ENCODE measurements around the gene COL4A2.

The COL4A2 gene

GRCh38 chr13:110279684-110280083 lies 27.4 kb upstream of the COL4A2 start:
- no peaks in the 10 kb centered on the region for H3K9me3 ChIP-seq (ENCODE audit: control insufficient read depth, insufficient read depth, low read length)
- H3K4me1 ChIP-seq (ENCODE audit: insufficient read depth, low read length) = no peaks in the 10 kb centered on the region; the same call in 1 of the 2 replicates
- no peaks in the 10 kb centered on the region for H3K36me3 ChIP-seq (ENCODE audit: insufficient read depth, low read length)
- no peak overlapping the region for H3K9ac ChIP-seq (ENCODE audit: low read depth, low read length)

DNA sequence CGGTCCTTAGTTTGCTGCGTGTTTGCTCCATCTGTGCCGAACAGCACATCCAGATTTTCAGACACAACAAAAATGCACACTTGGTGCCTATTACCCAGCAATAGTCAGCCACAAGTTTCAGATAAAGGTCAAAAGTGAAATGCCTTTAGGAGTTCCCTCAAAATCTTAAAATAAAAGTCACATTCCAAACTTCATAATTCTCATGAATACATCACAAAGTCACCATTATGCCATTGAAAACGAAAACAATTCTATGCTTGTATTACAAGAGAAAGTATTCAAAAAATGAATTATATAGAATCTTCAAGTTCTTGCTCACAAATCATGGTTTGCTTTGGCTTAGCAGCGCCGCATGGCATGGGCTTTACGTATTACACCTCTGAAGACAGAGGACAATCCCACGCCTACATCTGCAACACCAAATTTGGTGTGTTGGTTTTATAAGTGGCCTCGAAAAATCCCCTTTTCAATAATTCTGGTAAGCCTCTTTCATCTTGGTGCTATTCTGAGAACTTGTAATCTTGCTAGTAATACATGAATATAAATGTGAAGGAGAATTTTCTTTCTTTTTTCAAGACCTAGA lies 26.8 kb upstream of the COL4A2 start:
- Histone ChIP-seq H3K36me3 (ENCODE audit: insufficient read depth, low read length) (no peaks in the 10 kb centered on the region), H3K9ac (ENCODE audit: low read depth, low read length) (no peak overlapping the region), H3K9me3 (ENCODE audit: control insufficient read depth, insufficient read depth, low read length) (no peaks in the 10 kb centered on the region), H3K4me1 (ENCODE audit: insufficient read depth, low read length) (no peaks in the 10 kb centered on the region)

GRCh38 chr13:110280985-110281688 lies 25.9 kb upstream of the COL4A2 start:
- no peaks in the 10 kb centered on the region for H3K4me1 ChIP-seq (ENCODE audit: insufficient read depth, low read length)
- no peak overlapping the region for H3K9ac ChIP-seq (ENCODE audit: low read depth, low read length)
- no peaks in the 10 kb centered on the region for H3K9me3 ChIP-seq (ENCODE audit: control insufficient read depth, insufficient read depth, low read length)
- no peaks in the 10 kb centered on the region for H3K36me3 ChIP-seq (ENCODE audit: insufficient read depth, low read length)

GRCh38 chr13:110281736-110282135 lies 25.3 kb upstream of the COL4A2 start:
- no peaks in the 10 kb centered on the region for H3K4me1 ChIP-seq (ENCODE audit: insufficient read depth, low read length)
- no peak overlapping the region for H3K9ac ChIP-seq (ENCODE audit: low read depth, low read length)
- H3K9me3 ChIP-seq (ENCODE audit: control insufficient read depth, insufficient read depth, low read length) = no peaks in the 10 kb centered on the region
- no peaks in the 10 kb centered on the region for H3K36me3 ChIP-seq (ENCODE audit: insufficient read depth, low read length)

GRCh38 chr13:110282316-110282841 lies 24.7 kb upstream of the COL4A2 start:
- Histone ChIP-seq H3K9me3 (ENCODE audit: control insufficient read depth, insufficient read depth, low read length) (no peaks in the 10 kb centered on the region), H3K4me1 (ENCODE audit: insufficient read depth, low read length) (no peaks in the 10 kb centered on the region), H3K9ac (ENCODE audit: low read depth, low read length) (no peak overlapping the region), H3K36me3 (ENCODE audit: insufficient read depth, low read length) (no peaks in the 10 kb centered on the region)

DNA sequence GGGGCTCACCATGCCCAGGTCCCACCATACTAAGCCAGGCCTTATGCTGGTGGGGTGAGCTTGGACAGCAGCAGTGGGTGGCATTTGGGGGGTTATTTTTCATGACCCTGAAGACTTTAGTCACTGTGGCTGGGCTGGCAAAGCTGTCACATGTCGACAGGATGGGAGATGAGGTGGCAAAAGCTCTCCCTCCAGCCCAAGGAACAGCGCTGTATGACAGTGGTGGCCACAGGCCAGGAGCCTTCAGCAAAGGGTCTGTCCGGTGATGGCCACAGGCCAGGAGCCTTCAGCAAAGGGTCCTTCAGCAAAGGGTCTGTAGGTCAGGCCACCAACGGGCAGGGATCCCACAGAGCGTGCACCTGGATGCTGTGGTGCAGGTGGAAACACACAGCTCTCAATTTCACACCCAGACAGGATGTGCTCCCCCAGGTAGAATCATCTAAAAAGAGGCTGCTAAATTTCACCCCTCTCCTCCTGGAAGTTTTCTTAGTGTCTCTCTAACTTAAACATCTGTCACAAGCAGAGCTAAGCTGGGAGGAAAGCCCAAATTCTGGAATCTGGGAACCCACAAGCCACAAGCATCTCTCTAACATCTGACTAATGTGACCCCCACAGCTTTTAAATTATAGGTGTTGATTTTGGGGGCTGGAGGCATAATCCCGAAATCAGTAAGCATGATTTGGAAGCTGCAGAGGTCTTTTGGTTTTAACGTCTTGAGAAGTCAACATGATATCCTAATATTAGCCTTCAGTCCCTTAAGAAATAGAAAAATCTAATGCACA lies 23.2 kb upstream of the COL4A2 start:
- H3K9ac ChIP-seq (ENCODE audit: low read depth, low read length) = no peak overlapping the region
- H3K4me1 ChIP-seq (ENCODE audit: insufficient read depth, low read length) = no peaks in the 10 kb centered on the region
- no peaks in the 10 kb centered on the region for H3K9me3 ChIP-seq (ENCODE audit: control insufficient read depth, insufficient read depth, low read length)
- H3K36me3 ChIP-seq (ENCODE audit: insufficient read depth, low read length) = no peaks in the 10 kb centered on the region

- Histone ChIP-seq H3K9me3 (ENCODE audit: control insufficient read depth, insufficient read depth, low read length) (no peaks in the 10 kb centered on the region), H3K36me3 (ENCODE audit: insufficient read depth, low read length) (no peaks in the 10 kb centered on the region), H3K4me1 (ENCODE audit: insufficient read depth, low read length) (no peaks in the 10 kb centered on the region), H3K9ac (ENCODE audit: low read depth, low read length) (no peak overlapping the region)
Measured at GRCh38 chr13:110284779-110285484, 22.2 kb upstream of the COL4A2 start.

DNA sequence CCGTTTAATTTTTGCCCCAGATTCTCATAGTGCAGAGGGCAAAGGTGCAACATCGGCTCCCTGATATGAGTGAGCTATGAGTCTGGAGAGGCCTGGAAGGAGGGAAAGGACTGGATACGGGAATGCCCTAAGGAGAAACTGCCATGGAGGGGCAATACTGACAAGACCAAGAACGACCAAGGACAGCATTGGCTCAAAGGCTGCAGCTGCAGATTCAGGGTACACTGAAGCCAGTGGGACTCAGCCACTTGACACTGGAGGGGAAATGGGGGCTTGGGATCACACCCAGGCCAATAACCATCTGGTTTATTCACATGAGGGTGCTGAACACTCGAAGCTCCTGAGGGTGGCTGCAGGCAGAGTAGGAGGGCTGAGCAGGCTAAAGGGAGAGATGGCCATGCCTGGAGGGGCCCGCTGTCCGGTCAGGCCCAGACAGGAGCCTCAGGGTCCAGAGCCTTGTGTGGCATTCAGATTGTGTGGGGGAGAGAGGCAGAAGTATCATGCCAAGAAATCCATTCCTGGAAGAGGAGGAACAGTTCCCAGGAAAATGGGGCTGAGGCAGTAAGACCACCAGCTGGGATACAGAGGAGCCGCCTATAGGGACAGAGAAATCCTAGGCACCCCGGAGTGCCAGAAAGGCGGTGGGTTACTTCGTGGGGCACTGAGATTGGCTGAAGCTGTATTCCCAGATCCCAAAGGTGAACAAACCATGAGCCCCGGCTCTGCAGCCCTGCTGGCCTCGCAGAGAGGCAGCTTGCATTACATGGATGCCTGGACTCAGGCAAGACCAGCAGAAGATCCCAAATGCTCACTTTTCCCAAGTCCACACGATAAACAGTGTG lies 20.9 kb upstream of the COL4A2 start:
- no peaks in the 10 kb centered on the region for H3K9me3 ChIP-seq (ENCODE audit: control insufficient read depth, insufficient read depth, low read length)
- H3K36me3 ChIP-seq (ENCODE audit: insufficient read depth, low read length) = no peaks in the 10 kb centered on the region
- no peak overlapping the region for H3K9ac ChIP-seq (ENCODE audit: low read depth, low read length)
- H3K4me1 ChIP-seq (ENCODE audit: insufficient read depth, low read length) = no peaks in the 10 kb centered on the region

- Histone ChIP-seq H3K9me3 (ENCODE audit: control insufficient read depth, insufficient read depth, low read length) (no peaks in the 10 kb centered on the region), H3K36me3 (ENCODE audit: insufficient read depth, low read length) (no peaks in the 10 kb centered on the region), H3K9ac (ENCODE audit: low read depth, low read length) (no peak overlapping the region), H3K4me1 (ENCODE audit: insufficient read depth, low read length) (no peaks in the 10 kb centered on the region)
Measured at GRCh38 chr13:110286833-110287819, 20.0 kb upstream of the COL4A2 start.

- Histone ChIP-seq H3K9me3 (ENCODE audit: control insufficient read depth, insufficient read depth, low read length) (no peaks in the 10 kb centered on the region), H3K36me3 (ENCODE audit: insufficient read depth, low read length) (no peaks in the 10 kb centered on the region), H3K9ac (ENCODE audit: low read depth, low read length) (no peak overlapping the region), H3K4me1 (ENCODE audit: insufficient read depth, low read length) (no peaks in the 10 kb centered on the region)
Measured at GRCh38 chr13:110289174-110289573, 17.9 kb upstream of the COL4A2 start.

DNA sequence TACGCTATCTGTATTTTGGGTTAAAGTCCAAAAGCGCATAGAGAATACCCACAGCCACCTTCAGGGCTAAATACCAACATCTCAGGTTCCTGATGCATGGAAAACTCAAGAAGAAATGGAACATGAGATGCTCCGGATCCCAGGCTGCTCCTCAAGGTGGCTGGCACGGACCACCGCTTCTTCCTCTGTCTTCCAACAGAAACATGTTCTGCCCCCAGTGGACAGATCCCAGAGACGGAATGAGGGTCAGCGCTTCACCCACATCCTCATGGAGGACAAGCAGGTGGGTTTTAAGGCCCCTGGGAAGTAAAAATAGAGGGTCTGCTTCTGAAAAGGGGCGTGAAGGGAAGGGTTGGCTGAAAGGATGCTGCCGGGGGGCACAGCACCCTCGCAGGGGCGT lies 17.4 kb upstream of the COL4A2 start:
- Histone ChIP-seq H3K4me1 (ENCODE audit: insufficient read depth, low read length) (no peaks in the 10 kb centered on the region), H3K9me3 (ENCODE audit: control insufficient read depth, insufficient read depth, low read length) (no peaks in the 10 kb centered on the region), H3K9ac (ENCODE audit: low read depth, low read length) (no peak overlapping the region), H3K36me3 (ENCODE audit: insufficient read depth, low read length) (no peaks in the 10 kb centered on the region)

- H3K9me3 ChIP-seq (ENCODE audit: control insufficient read depth, insufficient read depth, low read length) = no peaks in the 10 kb centered on the region
- no peak overlapping the region for H3K9ac ChIP-seq (ENCODE audit: low read depth, low read length)
- H3K36me3 ChIP-seq (ENCODE audit: insufficient read depth, low read length) = no peaks in the 10 kb centered on the region
- no peaks in the 10 kb centered on the region for H3K4me1 ChIP-seq (ENCODE audit: insufficient read depth, low read length)
Measured at GRCh38 chr13:110290153-110290552, 16.9 kb upstream of the COL4A2 start.

DNA sequence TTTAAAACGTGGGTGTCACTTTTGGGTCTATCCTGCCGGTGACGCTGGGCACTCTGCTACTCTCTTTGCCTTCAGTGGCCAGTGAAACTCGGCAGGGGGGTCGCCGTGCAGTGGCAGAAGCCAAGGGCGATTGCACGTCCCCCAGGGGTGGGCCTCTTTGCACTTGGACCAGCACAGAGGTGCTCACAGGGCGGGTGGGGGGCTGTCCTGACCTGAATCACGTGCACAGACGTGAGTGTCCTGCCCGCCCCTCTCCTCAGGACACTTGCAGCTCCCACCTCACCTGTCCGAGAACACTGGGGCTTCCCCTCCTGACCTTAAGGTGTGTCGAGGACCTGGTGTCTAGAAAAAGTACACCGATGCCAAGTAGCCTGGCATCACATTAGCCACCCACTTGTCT lies 16.3 kb upstream of the COL4A2 start:
- no peaks in the 10 kb centered on the region for H3K9me3 ChIP-seq (ENCODE audit: control insufficient read depth, insufficient read depth, low read length)
- no peaks in the 10 kb centered on the region for H3K4me1 ChIP-seq (ENCODE audit: insufficient read depth, low read length)
- no peak overlapping the region for H3K9ac ChIP-seq (ENCODE audit: low read depth, low read length)
- H3K36me3 ChIP-seq (ENCODE audit: insufficient read depth, low read length) = no peaks in the 10 kb centered on the region
